Activated CD8-positive, alpha-beta T cell treated with anti-CD3 and anti-CD28 coated beads for 36 hours (primary cell): ENCODE data around the gene KIRREL3. TPM values are rescaled to one million over a fixed set of nuclear protein-coding genes. Genes with fewer than 3 reads are reported as not detected.

Experiments
- ATAC-seq: fragments of 200-7000 bp; cut with Tn5 transposase; one replicate; pipeline ENCODE4 v1.10.0; 2021; ENCODE audit warnings: mild to moderate bottlenecking, moderate library complexity
- CTCF ChIA-PET: fragments of 350-600 bp; sonication (Branson Sonifier 250); formaldehyde crosslinking; loops from one replicate; lab custom pipeline; 2021; ENCODE audit warnings: antibody characterized with exemption; lab: Charles Lee
- POLR2A ChIA-PET: fragments of 350-600 bp; sonication (Branson Sonifier 250); formaldehyde crosslinking; loops from one replicate; lab custom pipeline; 2021; ENCODE audit warnings: antibody characterized with exemption; lab: Charles Lee
- DNase-seq: peaks from one replicate; pipeline ENCODE4 v3.0.0-alpha.2; 2020
- H3K27ac Mint-ChIP-seq: one replicate; pipeline ENCODE4 v1.8.0; 2021; ENCODE audit warnings: mild to moderate bottlenecking, mixed read lengths
- H3K27me3 Mint-ChIP-seq: one replicate; pipeline ENCODE4 v1.8.0; 2021; ENCODE audit warnings: mixed read lengths
- H3K36me3 Mint-ChIP-seq: one replicate; pipeline ENCODE4 v1.8.0; 2021; ENCODE audit warnings: low read depth, mixed read lengths
- H3K4me1 Mint-ChIP-seq: one replicate; pipeline ENCODE4 v1.8.0; 2021; ENCODE audit warnings: low read depth, mixed read lengths
- H3K4me3 Mint-ChIP-seq: one replicate; pipeline ENCODE4 v1.8.0; 2021; ENCODE audit warnings: mild to moderate bottlenecking, moderate library complexity, mixed read lengths
- H3K9me3 Mint-ChIP-seq: one replicate; pipeline ENCODE4 v1.8.0; 2021; ENCODE audit warnings: mixed read lengths
- intact Hi-C: fragments of 100-400 bp; cut with micrococcal nuclease; formaldehyde crosslinking; loops from one replicate; pipeline ENCODE4 v1.10.0; 2022
- total RNA-seq, 2 experiments: library from RNA; stranded (reverse); gene quantifications; one replicate each; pipeline ENCODE4 v1.2.3, GENCODE V29; 2021
- TF ChIP-seq, protein P1 (sequence below): fragments of 200-600 bp; IDR thresholded peaks from one replicate; pipeline ENCODE4 v1.8.0; 2022; ENCODE audit warnings: antibody characterized with exemption, mild to moderate bottlenecking

Gene KIRREL3
- total RNA-seq, 2 experiments from 2014 or later = not detected

DNA sequence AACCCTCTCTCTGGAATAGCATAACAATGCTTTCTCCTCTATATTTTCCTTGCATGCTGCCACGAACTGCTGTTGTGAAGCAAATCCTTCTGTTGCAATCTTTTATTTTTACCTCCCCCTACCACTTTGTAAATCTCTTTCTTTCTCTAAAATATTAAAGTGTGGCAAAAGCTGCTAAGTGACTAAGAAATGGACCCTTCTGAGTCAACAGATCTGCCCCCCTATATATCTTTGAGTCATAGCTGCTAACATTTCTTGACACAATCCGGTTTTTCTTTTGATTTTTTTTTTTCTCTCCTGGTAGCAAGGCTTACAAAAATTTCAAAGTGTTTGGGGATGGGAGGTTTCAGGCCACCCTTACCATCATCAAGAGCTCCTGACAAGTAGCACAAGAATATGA lies 39.0 kb upstream of the KIRREL3 start:
- intact Hi-C loops = no loop called here
- ChIA-PET POLR2A (no interaction called here), CTCF (no interaction called here)
- Mint-ChIP-seq H3K9me3 (no peaks in the 10 kb centered on the region), H3K36me3 (no peaks in the 10 kb centered on the region), H3K4me1 (no peaks in the 10 kb centered on the region), H3K27me3 (peaks cover 9% of the 10 kb centered on the region), H3K4me3 (no peak overlapping the region), H3K27ac (no peak overlapping the region)
- no peak for ATAC-seq
- no peak for DNase-seq
- TF ChIP-seq, protein P1, sequence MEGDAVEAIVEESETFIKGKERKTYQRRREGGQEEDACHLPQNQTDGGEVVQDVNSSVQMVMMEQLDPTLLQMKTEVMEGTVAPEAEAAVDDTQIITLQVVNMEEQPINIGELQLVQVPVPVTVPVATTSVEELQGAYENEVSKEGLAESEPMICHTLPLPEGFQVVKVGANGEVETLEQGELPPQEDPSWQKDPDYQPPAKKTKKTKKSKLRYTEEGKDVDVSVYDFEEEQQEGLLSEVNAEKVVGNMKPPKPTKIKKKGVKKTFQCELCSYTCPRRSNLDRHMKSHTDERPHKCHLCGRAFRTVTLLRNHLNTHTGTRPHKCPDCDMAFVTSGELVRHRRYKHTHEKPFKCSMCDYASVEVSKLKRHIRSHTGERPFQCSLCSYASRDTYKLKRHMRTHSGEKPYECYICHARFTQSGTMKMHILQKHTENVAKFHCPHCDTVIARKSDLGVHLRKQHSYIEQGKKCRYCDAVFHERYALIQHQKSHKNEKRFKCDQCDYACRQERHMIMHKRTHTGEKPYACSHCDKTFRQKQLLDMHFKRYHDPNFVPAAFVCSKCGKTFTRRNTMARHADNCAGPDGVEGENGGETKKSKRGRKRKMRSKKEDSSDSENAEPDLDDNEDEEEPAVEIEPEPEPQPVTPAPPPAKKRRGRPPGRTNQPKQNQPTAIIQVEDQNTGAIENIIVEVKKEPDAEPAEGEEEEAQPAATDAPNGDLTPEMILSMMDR = no peak

DNA sequence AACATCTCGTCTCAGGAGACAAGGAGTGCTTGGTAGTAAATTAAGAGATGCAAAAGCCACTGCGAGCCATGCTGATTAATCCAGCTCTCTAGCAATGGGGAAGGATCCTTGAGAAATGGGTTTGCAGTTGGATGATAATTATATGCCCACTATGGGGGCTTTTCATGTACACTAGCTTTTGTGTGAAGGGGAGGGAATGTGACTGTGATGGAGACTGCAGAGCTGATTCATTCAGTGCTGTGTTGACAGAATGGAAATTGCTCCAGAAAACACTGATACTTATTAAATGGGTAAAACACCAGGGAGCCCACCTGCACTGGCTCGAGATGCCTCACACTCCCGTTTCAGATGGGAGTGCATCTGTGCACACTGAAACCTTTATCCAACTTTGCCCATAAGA lies 37.0 kb upstream of the KIRREL3 start:
- peaks cover 8% of the 10 kb centered on the region for H3K27me3 Mint-ChIP-seq
- intact Hi-C loops = no loop called here
- no peaks in the 10 kb centered on the region for H3K36me3 Mint-ChIP-seq
- ChIA-PET POLR2A (no interaction called here), CTCF (no interaction called here)
- peaks cover 2% of the 10 kb centered on the region for H3K9me3 Mint-ChIP-seq
- TF ChIP-seq, protein P1 = no peak
- DNase-seq (no peak), ATAC-seq (no peak)
- H3K27ac Mint-ChIP-seq = no peak overlapping the region
- no peak overlapping the region for H3K4me3 Mint-ChIP-seq
- H3K4me1 Mint-ChIP-seq = no peaks in the 10 kb centered on the region

DNA sequence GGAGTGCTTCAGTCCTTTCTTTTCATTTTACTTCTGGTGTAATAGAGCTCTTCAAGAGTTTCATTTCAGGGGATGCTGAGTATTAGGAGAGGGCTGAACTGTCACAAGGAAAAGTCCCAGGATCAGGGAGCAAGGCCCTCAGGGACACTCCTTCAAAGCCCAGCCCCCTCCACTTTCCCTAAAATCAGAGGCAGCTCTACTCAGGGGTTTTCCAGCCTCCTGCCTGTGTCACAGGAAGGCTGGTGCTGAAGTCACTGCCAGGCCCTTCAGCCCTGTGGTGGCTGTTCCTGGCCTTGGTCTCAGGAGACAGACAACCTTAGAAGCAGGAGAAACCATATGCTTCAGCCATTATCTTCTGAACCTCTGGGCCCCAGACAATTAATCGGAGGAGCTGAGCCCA lies 36.4 kb upstream of the KIRREL3 start:
- Mint-ChIP-seq H3K4me1 (no peaks in the 10 kb centered on the region), H3K4me3 (no peak overlapping the region), H3K27ac (no peak overlapping the region), H3K36me3 (no peaks in the 10 kb centered on the region), H3K9me3 (peaks cover 2% of the 10 kb centered on the region), H3K27me3 (peaks cover 8% of the 10 kb centered on the region)
- TF ChIP-seq, protein P1 = no peak
- intact Hi-C loops = no loop called here
- DNase-seq = no peak
- CTCF ChIA-PET = no interaction called here
- ATAC-seq = no peak
- POLR2A ChIA-PET = no interaction called here

DNA sequence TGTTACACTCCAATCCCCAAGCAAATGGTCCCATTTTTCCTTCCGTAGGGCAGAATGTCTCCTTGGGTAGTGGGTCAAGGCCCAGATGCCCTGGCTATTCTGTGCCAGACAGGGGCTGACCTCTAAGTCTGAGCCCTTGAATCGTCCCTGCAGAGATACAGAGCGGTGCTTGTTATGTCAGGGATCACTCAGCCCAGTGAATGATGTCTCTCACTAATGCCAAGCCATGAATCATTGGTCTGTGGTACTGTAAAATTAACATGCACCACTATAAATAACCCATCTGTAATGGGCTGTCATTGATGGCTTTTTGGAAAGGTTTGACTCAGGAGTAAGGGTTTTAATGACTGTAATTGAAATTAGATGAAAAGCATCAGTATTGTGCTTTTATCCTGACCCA lies 35.3 kb upstream of the KIRREL3 start:
- DNase-seq (no peak), ATAC-seq (no peak)
- ChIA-PET POLR2A (no interaction called here), CTCF (no interaction called here)
- intact Hi-C loops = no loop called here
- TF ChIP-seq, protein P1 = no peak
- H3K36me3 Mint-ChIP-seq = no peaks in the 10 kb centered on the region
- H3K27me3 Mint-ChIP-seq = peaks cover 8% of the 10 kb centered on the region
- H3K27ac Mint-ChIP-seq = no peak overlapping the region
- no peaks in the 10 kb centered on the region for H3K4me1 Mint-ChIP-seq
- no peak overlapping the region for H3K4me3 Mint-ChIP-seq
- peaks cover 2% of the 10 kb centered on the region for H3K9me3 Mint-ChIP-seq

DNA sequence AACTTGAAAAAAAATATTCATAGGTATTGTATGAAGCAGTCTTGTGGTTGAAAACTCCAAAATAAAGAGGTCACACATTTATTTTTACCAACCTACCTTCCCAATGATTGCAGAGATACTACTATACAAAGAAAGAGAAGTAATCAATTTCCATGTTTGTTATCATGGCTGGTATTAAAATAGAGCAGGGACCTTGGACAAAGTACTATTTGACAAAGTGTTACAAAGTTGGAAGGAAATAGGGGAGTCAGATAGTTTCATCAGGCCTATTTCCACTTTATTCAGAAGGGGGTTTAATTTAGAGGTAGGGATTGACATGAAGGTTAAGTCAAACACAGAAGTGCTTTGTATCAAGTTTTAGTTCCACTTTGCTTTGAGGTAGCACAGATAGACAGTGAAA lies 34.4 kb upstream of the KIRREL3 start:
- POLR2A ChIA-PET = no interaction called here
- TF ChIP-seq, protein P1 = no peak
- CTCF ChIA-PET = no interaction called here
- Mint-ChIP-seq H3K27ac (no peak overlapping the region), H3K4me3 (no peak overlapping the region), H3K36me3 (no peaks in the 10 kb centered on the region), H3K27me3 (peaks cover 8% of the 10 kb centered on the region), H3K4me1 (no peaks in the 10 kb centered on the region), H3K9me3 (peaks cover 2% of the 10 kb centered on the region)
- ATAC-seq (no peak), DNase-seq (no peak)
- intact Hi-C loops = no loop called here
